Smooth muscle cell (in vitro differentiated cells): ENCODE measurements around the gene NGFR. TPM values are rescaled to one million over a fixed set of nuclear protein-coding genes. Genes with fewer than 3 reads are reported as not detected.
A peak's percentile ranks its signal among the peaks of the same experiment; 100 is the strongest.

Source experiments
- DNase-seq: peaks from one replicate; lab custom pipeline; 2025; ENCODE audit not compliant: unreplicated experiment; lab: John Stamatoyannopoulos, UW
- H2AFZ ChIP-seq: fragments of 200-600 bp; sonication (generic); 2 replicates; pipeline ENCODE4 v1.6.0; 2016; ENCODE audit warnings: antibody characterized with exemption, low read depth, mild to moderate bottlenecking
- H3F3A ChIP-seq: fragments of 200-600 bp; sonication (generic); 2 replicates; pipeline ENCODE4 v1.6.0; 2017; ENCODE audit warnings: antibody characterized with exemption, low read depth
- H3K27ac ChIP-seq: fragments of 200-600 bp; sonication (generic); 2 replicates; pipeline ENCODE4 v1.5.1; 2016; ENCODE audit warnings: low read depth, mild to moderate bottlenecking
- H3K27me3 ChIP-seq: fragments of 200-600 bp; sonication (generic); 2 replicates; pipeline ENCODE4 v1.6.1; 2016; ENCODE audit warnings: low read depth, mild to moderate bottlenecking
- H3K36me3 ChIP-seq: fragments of 200-600 bp; sonication (generic); 2 replicates; pipeline ENCODE4 v1.5.1; 2016; ENCODE audit warnings: low read depth
- H3K4me1 ChIP-seq: fragments of 200-600 bp; sonication (generic); 2 replicates; pipeline ENCODE4 v1.5.1; 2016; ENCODE audit warnings: low read depth
- H3K4me2 ChIP-seq: fragments of 200-600 bp; sonication (generic); 2 replicates; pipeline ENCODE4 v1.6.0; 2016; ENCODE audit warnings: mild to moderate bottlenecking
- H3K4me3 ChIP-seq: fragments of 200-600 bp; sonication (generic); 2 replicates; pipeline ENCODE4 v1.5.1; 2016; ENCODE audit warnings: mild to moderate bottlenecking
- H3K79me2 ChIP-seq: fragments of 200-600 bp; sonication (generic); 2 replicates; pipeline ENCODE4 v1.6.0; 2016; ENCODE audit warnings: low read depth, mild to moderate bottlenecking
- H3K9ac ChIP-seq: fragments of 200-600 bp; sonication (generic); 2 replicates; pipeline ENCODE4 v1.6.0; 2016; ENCODE audit warnings: low read depth
- H3K9me3 ChIP-seq: fragments of 200-600 bp; sonication (generic); replicated peaks from 2 replicates; pipeline ENCODE4 v1.5.1; 2016; ENCODE audit warnings: low read depth
- H4K20me1 ChIP-seq: fragments of 200-600 bp; sonication (generic); 2 replicates; pipeline ENCODE4 v1.6.0; 2016; ENCODE audit warnings: low read depth
- WGBS: methylation state at CpG from one replicate; pipeline ENCODE4 v1.1.7; 2016; ENCODE audit warnings: low lambda C conversion rate; 5-methylcytosine and 5-hydroxymethylcytosine counted together
- polyA plus RNA-seq: library from polyadenylated mRNA; unstranded; fragments of >200 nt; fragmentation: Nextera tagmentation; extraction: Ambion mirVana; gene quantifications from 2 replicates; pipeline ENCODE4 v1.2.1, GENCODE V29; 2016
- total RNA-seq: library from RNA; depleted of rRNA; stranded (reverse); fragments of >200 nt; gene quantifications from 2 replicates; pipeline ENCODE4 v1.2.3, GENCODE V29; 2014
- TF ChIP-seq, protein P1 (sequence below): fragments of 200-600 bp; sonication (generic); IDR thresholded peaks from 2 replicates; pipeline ENCODE4 v1.5.1; 2017; ENCODE audit warnings: borderline replicate concordance, mild to moderate bottlenecking, antibody characterized with exemption; ENCODE audit not compliant: insufficient read depth, poor library complexity, severe bottlenecking

NGFR gene
- total and polyA plus RNA-seq, 2 experiments from 2014 or later = 2.4 to 2.5 TPM

DNA sequence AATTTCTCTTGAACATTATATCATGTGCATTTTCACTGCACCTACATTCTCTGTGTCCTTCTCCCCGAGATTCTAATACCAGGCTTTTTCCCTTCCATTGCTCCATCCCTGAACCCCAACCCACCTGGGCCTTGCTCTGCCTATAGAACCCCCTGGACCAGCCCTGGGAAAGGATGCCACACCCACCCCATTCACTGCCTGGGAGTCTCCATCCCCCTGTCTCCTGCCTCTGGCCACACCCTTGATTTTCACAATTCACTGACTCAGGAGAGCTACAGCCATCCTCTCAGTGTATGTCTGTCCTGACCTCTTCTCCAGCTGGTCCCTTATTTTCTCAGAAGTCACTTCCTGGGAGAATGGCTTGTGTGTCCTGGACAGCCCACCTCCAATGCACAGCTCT, 27.9 kb upstream of the NGFR start:
- no peak overlapping the region for H3K4me3 ChIP-seq
- H3K27me3 ChIP-seq = peaks cover 12% of the 10 kb centered on the region
- TF ChIP-seq, protein P1, sequence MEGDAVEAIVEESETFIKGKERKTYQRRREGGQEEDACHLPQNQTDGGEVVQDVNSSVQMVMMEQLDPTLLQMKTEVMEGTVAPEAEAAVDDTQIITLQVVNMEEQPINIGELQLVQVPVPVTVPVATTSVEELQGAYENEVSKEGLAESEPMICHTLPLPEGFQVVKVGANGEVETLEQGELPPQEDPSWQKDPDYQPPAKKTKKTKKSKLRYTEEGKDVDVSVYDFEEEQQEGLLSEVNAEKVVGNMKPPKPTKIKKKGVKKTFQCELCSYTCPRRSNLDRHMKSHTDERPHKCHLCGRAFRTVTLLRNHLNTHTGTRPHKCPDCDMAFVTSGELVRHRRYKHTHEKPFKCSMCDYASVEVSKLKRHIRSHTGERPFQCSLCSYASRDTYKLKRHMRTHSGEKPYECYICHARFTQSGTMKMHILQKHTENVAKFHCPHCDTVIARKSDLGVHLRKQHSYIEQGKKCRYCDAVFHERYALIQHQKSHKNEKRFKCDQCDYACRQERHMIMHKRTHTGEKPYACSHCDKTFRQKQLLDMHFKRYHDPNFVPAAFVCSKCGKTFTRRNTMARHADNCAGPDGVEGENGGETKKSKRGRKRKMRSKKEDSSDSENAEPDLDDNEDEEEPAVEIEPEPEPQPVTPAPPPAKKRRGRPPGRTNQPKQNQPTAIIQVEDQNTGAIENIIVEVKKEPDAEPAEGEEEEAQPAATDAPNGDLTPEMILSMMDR = no peak
- no peaks in the 10 kb centered on the region for H3K9me3 ChIP-seq
- H4K20me1 ChIP-seq = no peaks in the 10 kb centered on the region
- H3K27ac ChIP-seq = no peak overlapping the region
- peaks cover 13% of the 10 kb centered on the region for H3K4me1 ChIP-seq
- DNase-seq = no peak
- H3F3A ChIP-seq = no peaks in the 10 kb centered on the region
- H3K79me2 ChIP-seq = no peaks in the 10 kb centered on the region
- H3K36me3 ChIP-seq = no peaks in the 10 kb centered on the region
- no peak overlapping the region for H3K9ac ChIP-seq
- WGBS = 91% methylated on average over 1 of the region's 1 CpG
- no peak overlapping the region for H2AFZ ChIP-seq
- H3K4me2 ChIP-seq = no peak overlapping the region

DNA sequence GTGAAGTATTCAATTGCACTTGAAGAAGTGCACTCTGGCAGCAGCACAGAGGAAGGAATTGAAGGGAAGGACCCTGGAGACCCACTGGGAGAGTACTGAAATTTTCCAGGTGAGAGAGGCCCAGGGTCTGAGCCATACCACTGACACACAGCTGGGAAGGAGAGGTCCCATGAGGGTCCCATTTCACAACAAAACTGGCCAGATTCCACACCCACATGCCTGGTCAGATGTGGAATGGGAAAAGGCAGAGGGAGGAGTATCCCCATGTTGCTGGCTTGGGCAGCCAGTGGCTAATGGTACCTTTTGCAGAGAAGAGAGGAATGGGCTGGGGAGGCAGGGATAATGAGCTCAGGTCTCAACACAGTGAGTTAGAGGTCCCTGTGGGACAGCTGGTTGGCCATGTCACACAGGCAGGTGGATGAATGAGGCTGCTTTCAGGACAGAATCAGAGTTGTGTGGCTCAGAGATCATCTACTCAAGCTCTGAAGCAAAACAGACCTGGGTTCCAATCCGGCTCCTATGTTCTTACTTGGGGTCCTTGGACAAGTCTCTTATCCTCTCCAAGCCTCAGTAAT, 26.2 kb upstream of the NGFR start:
- no peak for DNase-seq
- WGBS = 93% methylated on average over 1 of the region's 1 CpG
- peaks cover 12% of the 10 kb centered on the region for H3K27me3 ChIP-seq

DNA sequence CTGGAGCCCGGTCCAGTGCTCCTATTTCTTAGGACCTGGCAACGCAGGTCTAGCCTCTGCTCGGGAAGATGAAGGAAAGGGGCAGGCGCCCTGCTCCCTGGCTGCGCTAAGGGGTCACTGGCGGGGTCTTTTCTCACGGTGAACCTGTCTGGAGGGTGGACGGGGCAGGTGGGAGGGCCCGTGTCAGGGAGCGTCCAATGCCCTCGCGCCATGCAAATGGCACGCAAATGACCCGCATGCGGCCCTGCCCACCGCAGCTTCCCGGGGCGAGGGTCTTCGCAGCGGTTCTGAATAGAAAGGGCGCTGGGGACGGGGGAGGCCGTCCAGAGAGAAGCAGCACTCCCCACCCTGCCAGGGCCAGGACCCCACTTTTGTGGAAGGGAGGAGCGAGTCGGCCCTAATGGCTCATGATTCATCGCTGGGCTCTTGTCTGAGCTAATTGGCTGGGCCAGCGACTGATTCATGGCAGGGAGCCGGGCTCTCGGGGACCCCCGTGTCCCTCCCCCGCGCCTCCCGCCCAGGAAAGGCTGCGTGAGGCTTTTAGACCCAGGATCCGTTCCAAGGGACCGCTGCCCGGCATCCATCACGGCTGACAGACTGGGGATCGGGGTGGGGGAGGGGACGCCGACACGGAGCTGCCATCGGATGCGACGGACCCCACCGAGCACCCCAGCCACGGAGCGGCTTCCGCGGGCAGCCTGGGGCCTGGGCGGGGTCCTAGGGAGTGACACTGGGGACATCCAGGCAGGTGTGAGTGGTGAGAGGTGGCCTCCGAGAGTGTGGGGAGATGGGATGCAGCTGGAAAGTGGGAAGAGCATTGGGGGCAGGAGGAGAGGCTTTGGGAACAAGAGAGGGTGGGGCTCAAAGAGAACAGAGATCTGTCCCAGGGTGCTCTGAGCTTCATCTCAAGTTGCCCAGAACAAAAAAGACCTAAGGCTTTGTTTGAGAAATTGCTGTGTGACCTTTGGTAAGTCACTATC, 25.0 kb upstream of the NGFR start:
- WGBS = 17% methylated on average over 52 of the region's 52 CpGs
- H3K9ac ChIP-seq = peak overlapping the region; percentile 33
- no peaks in the 10 kb centered on the region for H3F3A ChIP-seq
- no peaks in the 10 kb centered on the region for H3K36me3 ChIP-seq
- H3K79me2 ChIP-seq = no peaks in the 10 kb centered on the region
- no peak overlapping the region for H3K27ac ChIP-seq
- H3K27me3 ChIP-seq = peaks cover 12% of the 10 kb centered on the region
- H3K4me3 ChIP-seq = peak overlapping the region; percentile 48
- TF ChIP-seq, protein P1 = no peak
- peaks cover 13% of the 10 kb centered on the region for H3K4me1 ChIP-seq
- DNase-seq = peak; percentile 14
- no peaks in the 10 kb centered on the region for H3K9me3 ChIP-seq
- peak overlapping the region; percentile 50 for H2AFZ ChIP-seq
- no peaks in the 10 kb centered on the region for H4K20me1 ChIP-seq
- peak overlapping the region; percentile 91 for H3K4me2 ChIP-seq

More for the DNA sequence above, 26.2 kb upstream of the NGFR start:
- H3K27ac ChIP-seq = no peak overlapping the region
- H3K36me3 ChIP-seq = no peaks in the 10 kb centered on the region
- no peak overlapping the region for H2AFZ ChIP-seq
- no peak overlapping the region for H3K4me3 ChIP-seq
- TF ChIP-seq, protein P1 = no peak
- no peaks in the 10 kb centered on the region for H4K20me1 ChIP-seq
- H3F3A ChIP-seq = no peaks in the 10 kb centered on the region
- no peaks in the 10 kb centered on the region for H3K9me3 ChIP-seq
- no peak overlapping the region for H3K4me2 ChIP-seq
- no peaks in the 10 kb centered on the region for H3K79me2 ChIP-seq
- H3K9ac ChIP-seq = no peak overlapping the region
- peaks cover 13% of the 10 kb centered on the region for H3K4me1 ChIP-seq
